ENCODE data around the gene CPNE4.

The CPNE4 gene

GRCh38 chr3:131597816-131598215 lies 437.0 kb downstream of the CPNE4 start:
- Histone ChIP-seq H3K36me3 (ENCODE audit: insufficient read depth, low read length) (no peaks in the 10 kb centered on the region), H3K4me1 (ENCODE audit: insufficient read depth, low read length, poor library complexity, severe bottlenecking) (no peaks in the 10 kb centered on the region), H4K20me1 (ENCODE audit: insufficient read depth, low read length, poor library complexity, severe bottlenecking) (no peaks in the 10 kb centered on the region), H3K27me3 (ENCODE audit: insufficient read depth, low read length, poor library complexity, severe bottlenecking) (no peaks in the 10 kb centered on the region), H3K9me3 (ENCODE audit: insufficient read depth, low read depth, low read length) (no peaks in the 10 kb centered on the region), H3K4me2 (ENCODE audit: low read depth, low read length, poor library complexity, severe bottlenecking) (no peak overlapping the region), H3K9me2 (replicated peaks; ENCODE audit: low read depth, low read length) (no peaks in the 10 kb centered on the region), H3K79me2 (ENCODE audit: insufficient read depth, low read length) (no peaks in the 10 kb centered on the region), H3K9ac (ENCODE audit: low read depth, low read length, poor library complexity, severe bottlenecking) (no peak overlapping the region), H3K4me3 (ENCODE audit: low read length, poor library complexity, severe bottlenecking) (no peak overlapping the region), H3F3A (ENCODE audit: low read depth) (no peaks in the 10 kb centered on the region), H2AFZ (ENCODE audit: low read length) (no peak overlapping the region)
- TF ChIP-seq EZH2phosphoT487 (IDR thresholded peaks at IDR 0.05; ENCODE audit: borderline replicate concordance) (no peak), CTCF (conservative IDR thresholded peaks at IDR 0.05; ENCODE audit: low read length) (no peak)

- TF ChIP-seq EZH2phosphoT487 (IDR thresholded peaks at IDR 0.05; ENCODE audit: borderline replicate concordance) = no peak
- TF ChIP-seq CTCF (conservative IDR thresholded peaks at IDR 0.05; ENCODE audit: low read length) = no peak
- Histone ChIP-seq H3K4me2 (ENCODE audit: low read depth, low read length, poor library complexity, severe bottlenecking) (no peak overlapping the region), H3K9me3 (ENCODE audit: insufficient read depth, low read depth, low read length) (no peaks in the 10 kb centered on the region), H3K9ac (ENCODE audit: low read depth, low read length, poor library complexity, severe bottlenecking) (no peak overlapping the region), H4K20me1 (ENCODE audit: insufficient read depth, low read length, poor library complexity, severe bottlenecking) (no peaks in the 10 kb centered on the region), H3F3A (ENCODE audit: low read depth) (no peaks in the 10 kb centered on the region), H3K4me3 (ENCODE audit: low read length, poor library complexity, severe bottlenecking) (no peak overlapping the region), H3K27me3 (ENCODE audit: insufficient read depth, low read length, poor library complexity, severe bottlenecking) (no peaks in the 10 kb centered on the region), H3K36me3 (ENCODE audit: insufficient read depth, low read length) (no peaks in the 10 kb centered on the region), H2AFZ (ENCODE audit: low read length) (no peak overlapping the region), H3K4me1 (ENCODE audit: insufficient read depth, low read length, poor library complexity, severe bottlenecking) (no peaks in the 10 kb centered on the region), H3K79me2 (ENCODE audit: insufficient read depth, low read length) (no peaks in the 10 kb centered on the region), H3K9me2 (replicated peaks; ENCODE audit: low read depth, low read length) (no peaks in the 10 kb centered on the region)
Observed at GRCh38 chr3:131596884-131597283, 437.9 kb downstream of the CPNE4 start.

GRCh38 chr3:131591394-131592014 lies 443.3 kb downstream of the CPNE4 start:
- Histone ChIP-seq H4K20me1 (ENCODE audit: insufficient read depth, low read length, poor library complexity, severe bottlenecking) (no peaks in the 10 kb centered on the region), H2AFZ (ENCODE audit: low read length) (no peak overlapping the region), H3K9me3 (ENCODE audit: insufficient read depth, low read depth, low read length) (no peaks in the 10 kb centered on the region), H3K9me2 (replicated peaks; ENCODE audit: low read depth, low read length) (no peaks in the 10 kb centered on the region), H3F3A (ENCODE audit: low read depth) (no peaks in the 10 kb centered on the region), H3K9ac (ENCODE audit: low read depth, low read length, poor library complexity, severe bottlenecking) (no peak overlapping the region), H3K4me1 (ENCODE audit: insufficient read depth, low read length, poor library complexity, severe bottlenecking) (no peaks in the 10 kb centered on the region), H3K4me2 (ENCODE audit: low read depth, low read length, poor library complexity, severe bottlenecking) (no peak overlapping the region), H3K4me3 (ENCODE audit: low read length, poor library complexity, severe bottlenecking) (no peak overlapping the region), H3K79me2 (ENCODE audit: insufficient read depth, low read length) (no peaks in the 10 kb centered on the region), H3K36me3 (ENCODE audit: insufficient read depth, low read length) (no peaks in the 10 kb centered on the region), H3K27me3 (ENCODE audit: insufficient read depth, low read length, poor library complexity, severe bottlenecking) (no peaks in the 10 kb centered on the region)
- TF ChIP-seq CTCF (conservative IDR thresholded peaks at IDR 0.05; ENCODE audit: low read length) (no peak), EZH2phosphoT487 (IDR thresholded peaks at IDR 0.05; ENCODE audit: borderline replicate concordance) (no peak)
